AG09309 (cell line): ENCODE data around the gene EFNA3.

ENCODE experiments used
- DNase-seq: peaks from one replicate; pipeline ENCODE4 v3.0.0-alpha.2; 2010; ENCODE audit warnings: low read depth
- H3K4me3 ChIP-seq: 2 replicates; pipeline ENCODE4 v1.5.1; 2011; ENCODE audit warnings: mild to moderate bottlenecking, low read depth, low read length, moderate library complexity; ENCODE audit not compliant: control insufficient read depth
- TF ChIP-seq, protein P1 (sequence below): IDR thresholded peaks from 2 replicates; pipeline ENCODE4 v1.5.1; 2011; ENCODE audit warnings: mild to moderate bottlenecking, low read depth, low read length, inconsistent platforms; ENCODE audit not compliant: insufficient read depth, control insufficient read depth; ENCODE audit errors: missing control alignments

EFNA3 gene

DNA sequence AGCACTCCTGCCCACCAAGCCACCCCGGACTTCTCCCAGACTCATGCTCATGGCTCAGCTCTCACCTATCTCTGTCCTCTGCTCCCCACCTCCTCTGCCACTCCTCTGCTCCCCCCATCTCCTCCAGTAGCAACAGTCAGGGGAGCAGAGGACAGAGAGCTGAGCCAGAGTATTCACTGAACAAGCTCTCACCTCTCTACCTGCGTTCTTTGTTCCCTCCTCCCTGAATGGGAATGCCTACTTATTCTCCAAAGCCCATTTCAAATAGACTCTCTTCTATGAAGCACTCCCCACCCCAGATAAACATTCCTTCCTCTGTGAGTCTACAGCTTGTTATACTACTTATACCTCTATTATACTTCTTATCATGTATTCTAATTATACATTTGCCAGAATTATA, 42.6 kb downstream of the EFNA3 start:
- TF ChIP-seq, protein P1, sequence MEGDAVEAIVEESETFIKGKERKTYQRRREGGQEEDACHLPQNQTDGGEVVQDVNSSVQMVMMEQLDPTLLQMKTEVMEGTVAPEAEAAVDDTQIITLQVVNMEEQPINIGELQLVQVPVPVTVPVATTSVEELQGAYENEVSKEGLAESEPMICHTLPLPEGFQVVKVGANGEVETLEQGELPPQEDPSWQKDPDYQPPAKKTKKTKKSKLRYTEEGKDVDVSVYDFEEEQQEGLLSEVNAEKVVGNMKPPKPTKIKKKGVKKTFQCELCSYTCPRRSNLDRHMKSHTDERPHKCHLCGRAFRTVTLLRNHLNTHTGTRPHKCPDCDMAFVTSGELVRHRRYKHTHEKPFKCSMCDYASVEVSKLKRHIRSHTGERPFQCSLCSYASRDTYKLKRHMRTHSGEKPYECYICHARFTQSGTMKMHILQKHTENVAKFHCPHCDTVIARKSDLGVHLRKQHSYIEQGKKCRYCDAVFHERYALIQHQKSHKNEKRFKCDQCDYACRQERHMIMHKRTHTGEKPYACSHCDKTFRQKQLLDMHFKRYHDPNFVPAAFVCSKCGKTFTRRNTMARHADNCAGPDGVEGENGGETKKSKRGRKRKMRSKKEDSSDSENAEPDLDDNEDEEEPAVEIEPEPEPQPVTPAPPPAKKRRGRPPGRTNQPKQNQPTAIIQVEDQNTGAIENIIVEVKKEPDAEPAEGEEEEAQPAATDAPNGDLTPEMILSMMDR, result no peak
- DNase-seq, result no peak
- no peak overlapping the region for H3K4me3 ChIP-seq

DNA sequence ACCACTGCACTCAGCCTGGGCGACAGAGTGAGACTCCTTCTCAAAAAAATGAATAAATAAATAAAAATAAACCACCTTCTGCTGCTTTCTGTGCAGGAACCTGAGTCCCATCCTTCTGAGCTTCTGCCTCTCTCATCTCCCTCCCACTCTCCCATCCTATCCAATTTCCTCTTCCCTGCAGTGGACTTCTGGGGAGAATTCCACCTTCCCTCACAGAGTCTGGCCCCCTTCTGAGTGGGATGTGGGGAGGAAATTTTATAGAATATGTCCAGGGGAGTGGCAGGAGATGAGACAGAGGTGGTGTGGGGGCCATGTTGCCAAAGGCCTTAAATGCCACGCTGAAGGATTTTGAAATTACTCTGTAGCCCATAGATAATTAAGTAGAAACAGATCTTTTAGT, 43.7 kb downstream of the EFNA3 start:
- TF ChIP-seq, protein P1, result no peak
- H3K4me3 ChIP-seq, result no peak overlapping the region
- no peak for DNase-seq

DNA sequence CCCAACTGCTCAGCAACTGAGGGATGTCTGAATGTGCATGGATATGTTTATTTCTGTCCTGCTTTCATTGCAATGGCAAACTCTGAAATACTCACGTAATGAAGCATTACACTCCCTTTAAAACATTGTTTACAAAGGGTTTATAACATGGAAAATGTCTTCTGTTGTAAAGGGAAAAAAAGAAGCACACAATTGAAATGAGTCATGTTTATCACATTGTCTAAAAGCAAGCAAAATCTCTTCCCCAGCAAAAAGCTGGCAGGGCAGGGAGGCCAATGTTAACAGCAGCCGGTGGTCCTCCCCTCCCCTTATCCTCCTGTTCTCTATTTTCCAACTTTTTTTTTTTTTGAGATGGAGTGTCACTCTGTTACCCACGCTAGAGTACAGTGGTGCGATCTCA, 45.2 kb downstream of the EFNA3 start:
- no peak overlapping the region for H3K4me3 ChIP-seq
- DNase-seq, result no peak
- TF ChIP-seq, protein P1, result no peak

DNA sequence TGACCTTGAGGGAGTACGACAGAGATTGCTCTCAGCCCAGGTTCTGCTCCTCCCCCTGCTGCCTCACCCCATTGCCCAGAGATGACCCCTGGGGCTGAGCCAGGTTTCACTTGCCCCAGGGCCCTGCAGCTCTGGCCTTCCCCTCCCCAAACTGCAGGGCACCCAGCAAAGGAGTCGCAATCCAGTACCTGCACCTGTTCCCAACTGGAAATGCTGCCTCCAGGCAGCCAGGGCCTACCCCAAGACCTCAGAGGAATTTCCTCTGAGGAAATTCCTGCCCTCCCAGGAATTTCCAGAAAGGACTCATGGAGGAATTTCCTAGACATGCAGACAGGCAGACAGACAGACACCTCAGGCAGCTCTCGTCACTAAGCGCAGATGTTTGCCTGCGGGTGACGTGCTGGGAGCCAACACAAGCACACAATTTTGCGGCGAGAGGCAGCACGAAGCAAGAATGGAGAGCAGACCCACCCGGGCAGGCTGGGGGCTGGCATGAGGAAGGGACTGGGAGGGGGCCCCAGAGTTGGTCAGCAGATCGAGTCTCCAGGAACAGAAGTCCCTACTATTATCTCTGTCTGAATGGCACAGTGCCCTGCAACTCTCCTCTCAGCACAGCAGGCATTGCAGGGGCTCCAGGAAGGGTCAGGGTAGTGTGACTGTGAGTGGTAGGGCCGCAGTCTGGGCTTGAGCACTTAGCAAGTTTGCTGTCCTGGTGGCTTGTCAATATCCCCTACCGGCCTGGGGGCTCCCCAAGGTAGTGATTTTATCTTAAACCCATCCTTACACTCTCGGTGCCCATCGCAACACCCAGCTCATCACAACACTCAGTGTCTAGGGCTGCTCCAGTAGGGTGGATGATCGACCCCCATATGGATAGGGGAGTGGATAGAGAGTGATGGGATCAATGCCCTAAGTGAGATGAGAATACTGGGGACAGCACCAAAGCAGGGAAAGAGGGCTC, 46.1 kb downstream of the EFNA3 start:
- H3K4me3 ChIP-seq, result no peak overlapping the region
- no peak for DNase-seq
- TF ChIP-seq, protein P1, result no peak

DNA sequence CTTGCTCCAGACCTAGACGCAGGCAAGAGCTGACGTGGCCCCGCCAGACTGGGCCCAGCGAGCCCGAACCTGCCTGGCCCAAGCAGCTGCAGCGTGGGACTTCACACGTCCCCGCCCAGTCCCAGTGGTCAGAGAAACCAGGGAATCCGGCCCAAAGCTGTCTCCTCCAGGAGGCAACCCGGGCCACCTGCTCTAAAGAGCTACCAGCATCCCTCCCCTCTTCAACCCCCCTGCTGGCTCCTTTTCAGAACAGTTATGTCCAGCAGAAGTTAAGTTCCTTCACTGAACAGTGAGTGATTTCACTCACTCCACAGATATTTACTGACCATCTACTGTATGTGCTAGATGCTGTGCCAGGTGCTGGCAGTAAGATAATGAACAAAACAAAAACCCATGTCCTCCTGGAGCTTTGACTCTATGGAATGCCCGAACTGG, 46.9 kb downstream of the EFNA3 start:
- H3K4me3 ChIP-seq, result no peak overlapping the region
- no peak for DNase-seq
- TF ChIP-seq, protein P1, result no peak

DNA sequence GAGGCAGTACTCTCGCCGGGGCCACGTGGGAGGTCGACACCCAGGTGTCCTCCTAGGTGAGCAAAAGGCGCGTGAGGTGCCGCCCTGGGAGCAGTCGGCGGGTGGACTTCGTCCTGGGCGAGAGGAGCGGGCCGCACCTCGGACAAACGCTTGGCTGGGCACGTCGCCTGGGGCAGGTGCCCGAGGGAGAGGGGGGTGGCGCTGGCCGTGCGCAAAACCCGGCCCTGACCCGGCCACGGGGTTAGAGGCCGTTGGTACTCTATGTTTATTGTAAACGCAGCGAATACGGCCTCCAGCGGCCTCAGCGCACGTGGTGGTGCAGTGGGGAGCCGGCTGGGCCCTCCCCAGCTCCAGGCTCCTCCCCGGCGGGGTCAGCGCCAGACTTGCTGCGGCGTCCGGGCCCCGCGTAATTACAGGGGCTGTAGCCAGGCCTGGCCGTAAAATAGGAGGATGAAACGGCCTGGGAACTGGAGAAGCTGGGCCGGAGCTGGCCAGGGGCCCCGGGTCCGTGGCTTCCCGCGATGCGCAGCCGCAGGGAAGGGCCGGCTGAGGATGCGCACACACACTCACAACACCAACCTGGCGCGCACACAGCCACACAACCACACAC, 47.4 kb downstream of the EFNA3 start:
- H3K4me3 ChIP-seq, result no peak overlapping the region; the same call in none of the 2 replicates
- TF ChIP-seq, protein P1, result no peak
- DNase-seq, result no peak
